ENCODE results near the gene MASP1.
A peak's percentile ranks its signal among the peaks of the same experiment; 100 is the strongest.

The MASP1 gene

GRCh38 chr3:187293516-187294430 is 2.2 kb upstream of the MASP1 start:
- no peak for DNase-seq (ENCODE audit: low spot score)

- no peak for DNase-seq (ENCODE audit: low spot score)
These were observed 1.3 kb upstream of the MASP1 start for GRCh38 chr3:187292631-187293515.

GRCh38 chr3:187292181-187292580 is 644 bp upstream of the MASP1 start:
- no peak for DNase-seq (ENCODE audit: low spot score)

DNA sequence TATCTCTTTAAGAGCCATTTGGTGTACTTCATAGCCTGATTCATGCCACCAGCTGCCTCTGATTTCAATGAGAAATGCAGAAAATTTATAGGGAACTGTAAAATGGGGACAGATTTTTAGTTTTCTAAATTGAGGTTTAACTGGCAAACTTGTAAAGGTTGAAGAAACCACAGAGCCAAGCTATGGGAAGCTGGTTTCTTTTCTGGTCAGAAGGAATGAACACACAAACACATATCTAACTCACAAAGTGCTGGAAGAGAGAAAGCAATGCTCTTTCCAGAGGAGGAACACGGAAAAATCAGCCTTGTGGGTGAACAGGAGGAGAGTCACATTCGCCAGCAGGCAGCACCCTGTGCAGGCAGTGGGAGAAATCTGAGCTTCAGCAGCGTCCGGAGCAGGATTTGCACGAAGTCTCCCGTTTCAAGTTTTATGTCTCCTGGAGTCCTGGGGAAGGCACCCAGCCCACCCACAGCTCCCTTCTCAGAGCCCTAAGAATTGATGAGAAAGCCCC is 481 bp downstream of the MASP1 start:
- DNase-seq (ENCODE audit: low spot score), result no peak

GRCh38 chr3:187290503-187290902 is 1.0 kb downstream of the MASP1 start:
- DNase-seq (ENCODE audit: low spot score), result no peak

GRCh38 chr3:187288855-187289605 is 2.5 kb downstream of the MASP1 start:
- no peak for DNase-seq (ENCODE audit: low spot score)

GRCh38 chr3:187288131-187288854 is 3.2 kb downstream of the MASP1 start:
- DNase-seq (ENCODE audit: low spot score), result no peak

DNA sequence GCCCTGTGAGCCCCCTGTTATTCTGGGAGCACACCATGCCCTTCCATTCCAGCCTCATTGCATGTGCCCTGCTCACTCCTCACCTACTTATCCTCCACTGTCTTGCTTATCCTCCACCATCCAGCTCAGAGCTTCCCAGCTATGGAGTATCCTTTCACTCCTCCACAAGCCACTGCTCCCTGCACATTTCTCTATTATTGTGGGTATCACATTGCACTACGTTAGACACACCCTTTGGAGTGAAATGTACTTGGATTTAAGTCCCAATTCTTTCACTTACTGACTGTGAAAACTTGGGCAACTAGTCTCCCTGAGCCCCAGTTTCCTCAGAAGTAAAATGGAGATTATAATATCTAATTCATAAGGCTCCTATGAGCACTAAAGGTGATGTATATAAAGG is 4.3 kb downstream of the MASP1 start:
- no peak for DNase-seq (ENCODE audit: low spot score)

DNA sequence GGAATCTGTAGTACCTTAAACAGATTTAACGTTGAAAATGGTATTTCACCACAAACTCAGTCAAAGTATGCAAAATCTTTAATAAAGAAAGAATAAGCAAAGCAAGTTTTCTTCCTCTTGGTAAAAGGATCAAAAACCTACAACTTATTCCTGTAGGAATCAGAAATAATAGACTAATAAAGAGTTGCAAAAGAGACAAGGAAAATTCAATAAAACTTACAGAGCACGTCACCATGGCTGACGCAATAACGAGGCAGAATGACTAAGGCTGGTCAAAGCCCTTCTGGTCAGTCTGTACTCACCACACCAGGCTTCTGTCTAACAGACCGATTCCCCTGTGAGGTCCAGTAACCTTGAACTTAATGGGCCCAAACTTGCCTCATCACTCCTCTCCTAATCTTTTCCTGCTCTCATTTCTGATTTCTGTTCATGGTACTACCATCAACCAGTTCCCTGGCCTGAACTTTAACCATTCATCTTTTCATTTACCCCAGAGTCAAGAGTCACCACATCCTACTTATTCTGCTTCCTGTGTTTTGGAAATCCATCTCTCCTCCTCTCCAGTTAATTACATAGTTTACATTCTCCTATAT is 5.0 kb downstream of the MASP1 start:
- DNase-seq (ENCODE audit: low spot score), result no peak

- no peak for DNase-seq (ENCODE audit: low spot score)
These were observed 10.3 kb downstream of the MASP1 start for GRCh38 chr3:187281191-187281714.

DNA sequence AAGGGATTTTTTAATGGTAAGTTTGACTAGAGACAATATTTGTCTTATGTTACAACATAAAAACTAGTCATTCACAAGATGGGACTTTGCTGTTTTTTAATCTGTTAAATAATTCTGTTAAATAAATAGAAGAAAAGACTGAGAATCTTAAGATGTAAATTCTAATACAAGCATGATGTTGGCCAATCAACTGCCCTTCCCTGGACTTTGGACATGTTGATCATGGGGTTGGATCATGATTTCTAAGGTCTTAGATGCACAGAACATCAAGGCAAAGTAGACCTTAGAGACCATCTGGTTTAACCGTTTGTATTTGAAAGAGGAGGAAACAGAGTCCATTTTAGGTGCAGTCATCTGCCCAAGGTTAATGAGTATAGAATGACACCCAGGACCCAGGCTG is 10.9 kb downstream of the MASP1 start:
- no peak for DNase-seq (ENCODE audit: low spot score)

GRCh38 chr3:187277129-187277462 is 14.4 kb downstream of the MASP1 start:
- no peak for DNase-seq (ENCODE audit: low spot score)

GRCh38 chr3:187276397-187277128 is 15.0 kb downstream of the MASP1 start:
- peak; percentile 25 for DNase-seq (ENCODE audit: low spot score)

GRCh38 chr3:187274977-187275338 is 16.6 kb downstream of the MASP1 start:
- no peak for DNase-seq (ENCODE audit: low spot score)

DNA sequence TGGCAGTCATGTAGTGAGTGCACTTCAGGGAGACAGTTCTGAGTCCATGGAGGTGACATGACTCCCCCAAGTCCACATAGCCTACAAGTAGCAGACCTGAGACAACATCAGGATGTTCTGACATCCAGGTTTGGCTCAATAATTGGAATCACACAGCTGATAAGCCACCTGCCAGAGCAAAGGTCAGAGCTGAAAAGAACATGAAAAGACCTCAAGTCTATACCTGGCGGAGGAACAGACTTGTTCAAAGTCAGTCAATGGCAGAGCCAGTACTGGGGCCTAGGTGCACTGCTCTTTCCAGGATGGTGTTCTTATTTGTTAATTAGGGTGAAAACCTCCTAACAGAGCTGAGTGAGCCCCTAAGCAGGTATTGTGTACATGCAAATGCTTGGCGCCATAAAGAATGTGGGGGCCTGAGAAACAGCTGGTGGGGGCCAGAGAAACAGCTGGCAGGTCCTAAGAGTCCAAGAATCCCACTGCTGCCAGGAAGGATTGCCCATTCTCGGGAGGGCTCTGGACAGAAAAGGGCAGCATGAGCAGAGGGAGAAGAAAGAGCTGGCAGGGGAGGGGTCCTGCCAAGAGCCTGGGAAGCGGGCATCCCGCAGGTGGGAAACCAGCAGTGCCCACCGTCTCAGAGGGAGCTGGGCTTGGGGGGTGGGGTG is 17.1 kb downstream of the MASP1 start:
- no peak for DNase-seq (ENCODE audit: low spot score)

GRCh38 chr3:187271582-187271981 is 20.0 kb downstream of the MASP1 start:
- DNase-seq (ENCODE audit: low spot score), result no peak

- no peak for DNase-seq (ENCODE audit: low spot score)
These were observed 22.1 kb downstream of the MASP1 start for GRCh38 chr3:187269486-187269885.

DNA sequence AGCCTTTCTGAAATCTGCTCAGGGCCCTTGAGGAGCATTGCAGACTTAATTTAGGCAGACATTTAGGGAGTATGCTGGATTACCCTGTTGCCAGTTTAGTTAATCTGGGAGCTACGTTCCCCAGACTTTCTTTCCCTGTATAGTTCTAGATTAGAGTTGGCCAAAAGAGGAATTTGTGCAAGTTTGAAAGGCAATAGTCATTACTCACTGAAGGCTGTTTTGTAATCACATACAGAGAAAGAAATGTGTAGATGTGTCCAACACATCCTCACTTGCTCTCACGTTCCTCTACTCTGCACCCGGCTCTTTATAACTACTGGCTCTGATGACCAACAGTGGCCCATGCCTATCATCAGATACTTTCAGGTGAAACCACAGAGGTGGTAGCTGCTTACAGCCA is 24.2 kb downstream of the MASP1 start:
- DNase-seq (ENCODE audit: low spot score), result no peak

GRCh38 chr3:187266691-187267090 is 24.8 kb downstream of the MASP1 start:
- no peak for DNase-seq (ENCODE audit: low spot score)

All from HuH-7.5 (cell line).